DND-41 (cell line): Measurements from ENCODE around the gene PDE4D.

Experiments used
- CTCF ChIP-seq: IDR thresholded peaks from 2 replicates; pipeline ENCODE4 v1.5.1; 2012; ENCODE audit warnings: borderline replicate concordance, low read length, moderate library complexity, mild to moderate bottlenecking; ENCODE audit not compliant: poor library complexity, severe bottlenecking; ENCODE audit errors: extremely low read depth
- EZH2 ChIP-seq: IDR thresholded peaks from 3 replicates; pipeline ENCODE4 v1.6.1; 2012; ENCODE audit warnings: borderline replicate concordance, low read depth, mild to moderate bottlenecking, moderate library complexity, low read length, inconsistent platforms; ENCODE audit not compliant: severe bottlenecking

- TF ChIP-seq CTCF (no peak), EZH2 (no peak)
Observed at GRCh38 chr5:59184769-59185168, 708.8 kb downstream of the PDE4D start.
